Islet precursor cell (in vitro differentiated cells): ENCODE results near the gene UBL5.
A peak's percentile ranks its signal among the peaks of the same experiment; 100 is the strongest.

Experiments
- DNase-seq: peaks from one replicate; pipeline ENCODE4 v3.0.0-alpha.2; 2018

The UBL5 gene

DNA sequence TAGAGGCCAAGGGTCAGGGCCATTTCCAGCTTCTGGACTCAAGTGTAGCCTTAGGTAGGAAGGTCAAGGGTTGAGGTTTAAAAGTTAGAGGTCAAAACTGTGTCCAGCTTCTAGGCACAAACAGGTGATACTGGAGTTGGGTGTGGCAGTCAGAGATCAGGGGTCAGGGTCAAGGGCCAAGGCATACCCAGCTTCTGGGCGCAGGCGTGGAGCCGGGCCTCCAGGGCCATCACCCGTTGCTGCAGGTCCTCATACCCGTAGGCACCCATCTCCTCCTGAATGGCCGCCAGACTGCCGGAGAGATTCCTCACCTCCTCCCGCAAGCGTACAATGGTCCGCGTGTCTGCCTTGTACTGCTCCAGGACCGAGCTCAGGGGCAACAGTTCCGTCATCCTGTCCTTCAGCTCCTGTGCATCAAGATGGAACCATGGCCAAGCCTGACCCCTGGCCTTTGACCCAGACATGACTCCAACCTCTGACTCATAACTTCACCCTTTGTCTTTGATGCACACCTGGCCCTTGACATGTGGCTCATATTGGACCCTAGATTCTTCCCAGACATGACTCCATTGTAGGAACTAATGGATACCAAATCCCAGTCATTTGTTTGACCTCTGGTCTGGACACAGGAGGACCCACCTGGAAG is 29.5 kb downstream of the UBL5 start:
- DNase-seq, result no peak

DNA sequence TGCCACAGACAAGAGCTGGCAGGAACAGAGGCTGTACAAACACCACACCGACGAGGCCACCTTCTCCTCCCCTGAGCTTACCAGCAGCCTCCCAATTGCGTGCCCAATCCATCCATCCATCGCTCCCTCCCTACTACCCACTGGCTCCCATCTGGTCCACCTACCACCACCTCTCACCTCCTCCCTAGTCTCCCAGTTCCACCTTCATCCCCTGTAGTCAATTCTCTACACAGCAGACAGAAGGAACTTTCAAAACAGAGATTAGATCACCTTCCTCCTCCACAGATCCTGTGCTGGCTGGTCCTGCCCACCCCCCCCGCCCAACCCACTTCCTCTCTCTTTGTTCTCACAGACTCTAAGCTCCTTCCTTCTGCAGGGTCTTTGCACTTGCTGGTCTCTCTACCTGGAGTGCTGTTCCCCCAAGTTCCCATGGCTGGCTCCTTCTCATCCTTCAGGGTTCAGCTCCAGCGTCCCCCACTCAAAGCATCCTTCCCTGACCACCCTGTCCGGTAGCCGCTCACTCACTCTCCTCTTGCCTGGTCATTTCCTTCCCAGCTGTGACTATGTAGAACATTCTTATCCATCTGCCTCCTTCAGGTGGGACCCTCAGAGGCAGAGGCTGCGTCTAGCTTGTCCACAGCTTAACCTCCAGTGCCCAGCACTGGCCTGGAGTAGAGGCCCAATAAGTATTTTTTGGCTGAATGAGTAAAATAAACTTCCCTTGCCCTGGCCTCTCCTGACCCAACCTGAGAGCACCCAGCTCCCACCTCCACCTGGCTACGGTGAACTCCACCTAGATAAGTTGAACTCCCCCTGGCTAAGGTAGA is 30.4 kb downstream of the UBL5 start:
- no peak for DNase-seq

DNA sequence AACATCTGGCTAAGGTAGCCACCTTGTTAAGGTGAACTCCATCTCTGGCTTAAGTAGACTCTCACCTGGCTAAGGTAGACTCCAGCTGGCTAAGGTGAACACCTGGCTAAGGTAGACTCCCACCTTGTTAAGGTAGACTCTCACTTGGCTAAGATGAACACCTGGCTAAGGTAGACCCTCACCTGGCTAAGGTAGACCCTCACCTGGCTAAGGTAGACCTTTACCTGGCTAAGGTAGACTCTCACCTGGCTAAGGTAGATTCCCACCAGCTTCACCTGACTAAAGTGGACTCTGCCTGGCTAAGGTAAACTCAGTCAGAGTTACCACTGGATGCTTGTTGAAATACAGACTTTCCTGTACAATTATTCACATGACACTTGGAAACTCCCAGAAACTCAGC is 31.0 kb downstream of the UBL5 start:
- no peak for DNase-seq

DNA sequence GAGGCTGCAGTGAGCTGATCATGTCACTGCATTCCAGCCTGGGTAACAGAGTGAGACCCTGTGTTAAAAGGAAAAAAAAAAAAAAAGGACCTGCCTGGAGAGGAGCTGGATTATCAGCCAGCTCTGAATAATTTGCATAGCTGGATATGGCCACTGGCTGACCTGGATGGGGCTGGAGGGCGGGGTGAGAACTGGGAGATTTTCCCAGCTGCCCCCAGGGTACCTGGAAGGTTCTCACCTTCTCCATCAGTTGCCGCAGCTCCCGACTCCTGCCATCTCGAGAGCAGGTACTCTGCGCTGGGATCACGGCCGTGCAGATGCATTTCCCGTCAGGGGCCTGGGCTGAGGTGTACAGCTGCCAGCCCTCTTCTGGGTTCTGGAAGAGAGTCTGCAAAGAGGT is 32.7 kb downstream of the UBL5 start:
- no peak for DNase-seq

DNA sequence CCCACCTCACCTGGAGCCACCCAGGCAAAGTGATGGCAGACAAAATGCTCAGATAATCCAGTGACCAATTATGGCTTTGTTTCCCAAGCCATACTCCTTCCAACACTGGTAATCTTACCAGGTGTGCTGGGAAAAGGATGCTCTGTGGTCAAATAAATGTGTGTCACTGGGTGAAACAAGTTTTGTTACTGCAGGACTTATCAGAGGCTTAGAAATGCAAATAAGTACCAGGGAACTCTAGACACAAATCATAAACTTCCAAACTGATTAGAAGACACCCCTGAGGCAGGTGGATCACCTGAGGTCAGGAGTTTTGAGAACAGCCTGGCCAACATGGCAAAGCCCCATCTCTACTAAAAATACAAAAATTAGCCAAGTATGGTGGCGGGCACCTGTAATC is 33.8 kb downstream of the UBL5 start:
- DNase-seq, result no peak

DNA sequence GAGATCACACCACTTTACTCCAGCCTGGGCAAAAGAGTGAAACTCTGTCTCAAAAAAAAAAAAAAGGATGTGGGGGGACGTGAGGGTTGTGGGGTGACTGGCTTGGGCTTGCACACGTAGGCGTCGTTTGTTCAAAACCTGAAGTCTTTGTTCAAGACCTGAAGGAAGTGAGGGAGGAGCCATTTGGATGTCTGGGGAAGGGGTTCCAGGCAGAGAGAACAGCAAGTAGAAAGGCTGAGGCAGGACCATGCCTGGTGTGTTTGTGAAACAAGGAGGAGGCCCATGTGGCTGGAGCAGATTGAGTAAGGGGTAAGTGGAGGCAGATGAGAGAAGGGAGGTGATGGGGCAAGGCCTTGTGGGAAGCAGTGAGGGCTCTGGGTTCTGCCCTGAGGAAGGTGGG is 35.2 kb downstream of the UBL5 start:
- DNase-seq, result no peak

DNA sequence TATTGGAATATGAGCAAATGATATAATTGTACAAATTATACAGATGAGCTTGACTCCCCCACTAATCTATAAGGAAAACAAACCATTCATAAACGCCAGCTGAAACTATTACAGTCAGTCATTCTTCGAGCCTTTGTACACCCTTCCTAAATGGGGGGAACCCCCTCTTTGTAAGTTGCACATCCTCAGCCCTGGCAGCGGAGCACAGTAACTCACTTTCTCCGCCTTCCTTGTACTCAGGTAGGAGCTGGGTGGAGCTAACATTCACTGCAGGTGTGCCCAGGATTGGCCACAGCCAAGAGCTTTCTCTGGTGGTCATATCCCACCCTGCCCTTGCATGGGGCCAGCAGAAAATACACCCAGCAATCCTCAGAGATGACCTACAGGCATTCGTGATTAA is 36.0 kb downstream of the UBL5 start:
- no peak for DNase-seq

DNA sequence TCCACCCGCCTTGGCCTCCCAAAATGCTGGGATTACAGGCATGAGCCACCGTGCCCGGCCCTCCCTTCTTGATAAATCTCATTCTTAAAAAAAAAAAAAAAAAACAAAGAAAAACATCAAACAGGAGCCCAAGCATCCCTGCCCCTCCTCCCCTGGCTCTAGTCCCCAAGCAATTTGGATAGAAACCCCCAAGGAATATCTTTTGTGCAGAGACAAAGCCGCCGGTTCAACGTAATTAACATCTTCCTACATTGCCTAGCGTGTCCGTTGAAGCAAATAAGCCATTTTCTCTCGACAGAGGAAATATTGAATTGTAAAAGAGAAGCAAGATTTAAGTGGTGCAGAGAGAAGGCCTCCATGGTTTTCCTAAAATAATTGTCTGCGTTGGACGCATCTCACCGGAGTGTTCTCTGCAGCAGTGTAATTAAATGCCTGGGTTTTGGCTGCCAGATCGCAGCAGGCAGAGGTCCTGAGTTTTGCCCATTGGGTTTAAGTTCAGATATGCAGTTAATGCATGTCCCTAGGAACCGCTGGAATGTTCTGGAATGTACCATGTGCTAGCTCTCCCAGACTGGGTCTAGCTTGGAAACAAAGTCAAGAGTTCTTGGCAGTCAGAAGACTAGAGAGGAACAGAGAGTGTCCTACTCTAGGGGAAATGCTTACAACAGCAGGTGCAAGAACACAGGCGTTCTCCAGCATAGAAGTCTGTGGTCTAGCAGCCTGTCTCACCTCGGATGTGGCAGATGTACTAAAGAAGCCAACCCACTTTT is 38.2 kb downstream of the UBL5 start:
- DNase-seq, result no peak

DNA sequence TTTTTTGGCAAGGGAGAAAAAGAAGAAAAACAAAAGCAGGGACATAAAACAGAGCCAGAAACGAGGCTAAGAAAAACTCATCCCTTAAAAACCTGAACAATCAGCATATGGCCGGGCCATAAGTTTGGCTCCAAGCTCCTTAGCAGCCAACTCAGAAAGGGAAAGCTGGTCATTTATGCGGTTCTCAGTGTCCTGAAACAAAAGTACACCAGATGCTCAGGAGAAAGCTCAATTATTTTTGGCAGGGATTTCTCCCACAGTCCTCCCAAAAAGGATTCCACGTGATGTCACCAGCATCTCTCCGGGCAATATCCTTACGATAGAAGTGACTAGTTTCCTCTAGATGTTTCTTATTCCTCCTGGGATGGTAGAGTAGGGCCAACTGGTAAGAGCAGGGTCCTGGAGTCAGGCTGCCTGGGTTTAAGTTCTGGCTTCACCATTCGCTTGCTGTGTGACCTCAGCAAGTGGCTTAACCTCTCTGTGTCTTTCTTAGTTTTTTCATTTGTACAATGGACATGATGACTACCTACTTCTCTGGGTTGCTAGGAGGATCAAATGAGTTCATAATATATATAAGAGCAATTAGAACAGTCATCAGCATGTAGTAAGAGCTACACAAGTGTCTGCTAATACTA is 41.4 kb downstream of the UBL5 start:
- DNase-seq, result no peak

DNA sequence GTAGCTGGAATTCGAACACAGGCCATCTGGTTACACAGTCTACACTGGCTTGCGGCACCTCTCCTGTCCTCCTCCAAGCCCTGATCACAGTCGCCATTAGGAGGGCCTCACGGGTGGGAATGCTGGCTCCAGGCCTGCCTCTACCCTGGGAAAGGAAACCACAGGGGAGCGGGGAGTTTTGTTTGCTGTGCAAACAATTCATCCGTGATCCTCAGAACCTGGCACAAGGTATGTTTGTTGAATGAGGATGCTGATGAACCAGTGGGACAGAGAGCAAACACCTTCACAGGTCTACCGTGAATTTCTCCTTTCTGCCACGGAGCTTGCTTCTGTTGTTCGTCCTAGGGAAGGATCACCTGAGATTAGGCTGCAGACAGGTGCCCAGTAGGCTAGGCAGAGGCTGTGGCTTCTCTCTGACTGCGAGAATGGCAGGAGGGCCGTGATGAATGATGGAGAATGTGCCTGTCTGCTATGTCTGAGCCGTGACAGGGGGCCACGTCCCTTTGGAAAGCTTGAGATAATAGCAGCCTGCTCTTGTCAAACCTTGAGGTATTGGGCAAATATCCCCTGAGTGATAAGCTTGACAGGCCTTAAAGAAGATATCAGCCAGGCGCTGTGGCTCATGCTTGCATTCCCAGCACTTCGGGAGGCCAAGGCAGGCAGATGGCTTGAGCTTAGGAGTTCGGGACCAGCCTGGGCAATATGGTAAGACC is 44.1 kb downstream of the UBL5 start:
- DNase-seq, result no peak

DNA sequence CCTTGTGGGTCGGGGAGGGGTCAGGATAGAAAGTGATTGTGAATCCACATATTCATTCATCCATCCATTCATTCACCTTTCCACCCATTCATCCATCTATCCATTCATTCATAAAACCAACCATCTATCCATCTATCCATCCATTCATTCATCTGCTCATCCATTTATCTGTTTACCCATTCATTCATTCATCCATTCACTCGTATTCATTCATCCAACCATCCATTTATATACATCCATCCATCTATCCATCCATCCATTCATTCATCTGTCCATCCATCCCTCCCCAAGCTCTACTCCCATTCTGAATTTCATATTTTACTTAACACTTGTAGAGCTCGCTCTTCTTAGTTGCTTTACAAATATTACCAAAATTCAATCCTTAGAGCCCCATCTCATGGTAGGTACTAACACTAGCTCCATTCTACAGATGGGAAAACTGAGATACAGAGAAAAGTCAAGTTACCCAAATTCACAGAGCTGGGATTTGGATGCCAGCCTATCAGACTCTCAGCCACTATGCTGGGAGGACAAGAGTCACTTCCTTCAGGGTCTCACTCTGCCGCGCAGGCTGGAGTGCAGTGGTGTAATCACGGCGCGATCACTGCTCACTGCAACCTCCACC is 45.0 kb downstream of the UBL5 start:
- no peak for DNase-seq

DNA sequence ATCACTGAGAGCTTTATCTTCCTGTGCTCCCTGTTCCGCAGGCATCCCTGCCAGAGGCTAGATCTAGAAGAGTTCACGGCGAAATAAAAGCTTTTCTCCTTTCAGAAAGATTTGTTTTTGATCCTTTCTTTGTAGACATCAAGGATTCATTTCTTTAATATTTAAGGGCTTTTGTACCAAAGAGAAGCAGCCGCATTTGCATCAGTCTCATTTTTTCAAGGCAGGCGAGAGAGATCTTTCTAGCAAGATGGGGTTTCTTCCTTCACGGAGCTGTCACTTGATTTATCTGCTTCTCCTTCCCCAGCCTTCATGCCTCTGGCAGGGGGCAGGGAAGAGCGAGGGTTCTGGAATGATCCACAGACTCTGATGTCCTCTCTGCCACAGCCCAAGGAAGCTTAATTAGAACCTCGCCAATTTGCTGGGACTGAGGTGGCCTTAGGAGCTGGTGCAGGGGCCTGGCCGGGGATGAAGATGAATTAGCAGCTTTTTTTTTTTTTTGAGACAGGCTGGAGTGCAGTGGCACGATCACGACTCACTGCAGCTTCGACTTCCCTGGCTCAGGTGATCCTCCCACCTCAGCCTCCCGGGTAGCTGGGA is 47.4 kb downstream of the UBL5 start:
- DNase-seq, result no peak

DNA sequence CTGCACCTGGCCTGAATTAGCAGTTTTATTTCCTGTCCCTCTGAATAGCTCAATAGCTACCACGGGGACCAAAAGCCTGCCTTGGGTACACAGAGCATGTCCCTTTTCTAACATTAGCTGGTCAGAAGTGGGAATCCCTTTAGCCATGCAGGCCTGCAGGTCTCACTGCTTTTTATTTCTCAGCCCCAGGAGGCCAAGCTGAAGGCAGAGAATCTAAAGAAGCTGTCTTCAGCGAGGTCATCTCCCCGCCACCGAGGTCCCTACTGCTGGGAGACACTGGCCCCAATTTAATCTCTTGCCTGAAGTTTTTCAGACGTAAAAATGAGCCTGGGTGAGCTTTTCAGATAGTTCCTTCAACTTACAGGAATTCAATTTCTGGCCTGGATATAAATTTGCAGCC is 48.1 kb downstream of the UBL5 start:
- no peak for DNase-seq

DNA sequence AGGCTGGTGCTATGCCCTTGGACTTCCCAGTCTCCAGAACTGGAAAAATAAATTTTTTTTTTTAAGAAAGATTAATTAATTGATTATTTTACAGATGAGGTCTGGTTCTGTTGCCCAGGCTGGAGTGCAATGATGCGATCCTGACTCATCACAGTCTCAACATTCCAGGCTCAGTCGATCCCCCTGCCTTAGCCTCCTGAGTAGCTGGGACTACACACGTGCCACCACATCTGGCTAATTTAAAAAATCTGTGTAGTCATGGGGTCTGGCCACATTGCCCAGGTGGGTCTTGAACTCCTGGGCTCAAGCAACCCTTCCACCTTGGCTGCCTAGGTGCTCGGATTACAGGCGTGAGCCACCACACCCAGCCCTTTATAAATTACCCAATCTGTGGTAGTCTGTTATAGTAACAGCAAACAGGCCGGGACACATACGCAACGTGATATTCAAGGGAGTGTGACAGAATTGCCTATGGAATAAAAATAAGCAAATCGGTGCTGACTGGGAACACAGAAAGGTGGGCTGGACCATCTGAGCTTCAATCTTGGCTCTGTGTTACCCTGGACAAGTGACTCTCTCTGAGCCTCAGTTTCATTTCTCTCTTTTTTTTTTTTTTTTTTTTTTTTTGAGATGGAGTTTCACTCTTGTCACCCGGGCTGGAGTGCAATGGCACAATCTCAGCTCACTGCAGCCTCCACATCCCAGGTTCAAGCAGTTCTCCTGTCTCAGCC is 50.2 kb downstream of the UBL5 start:
- peak; percentile 66 for DNase-seq

DNA sequence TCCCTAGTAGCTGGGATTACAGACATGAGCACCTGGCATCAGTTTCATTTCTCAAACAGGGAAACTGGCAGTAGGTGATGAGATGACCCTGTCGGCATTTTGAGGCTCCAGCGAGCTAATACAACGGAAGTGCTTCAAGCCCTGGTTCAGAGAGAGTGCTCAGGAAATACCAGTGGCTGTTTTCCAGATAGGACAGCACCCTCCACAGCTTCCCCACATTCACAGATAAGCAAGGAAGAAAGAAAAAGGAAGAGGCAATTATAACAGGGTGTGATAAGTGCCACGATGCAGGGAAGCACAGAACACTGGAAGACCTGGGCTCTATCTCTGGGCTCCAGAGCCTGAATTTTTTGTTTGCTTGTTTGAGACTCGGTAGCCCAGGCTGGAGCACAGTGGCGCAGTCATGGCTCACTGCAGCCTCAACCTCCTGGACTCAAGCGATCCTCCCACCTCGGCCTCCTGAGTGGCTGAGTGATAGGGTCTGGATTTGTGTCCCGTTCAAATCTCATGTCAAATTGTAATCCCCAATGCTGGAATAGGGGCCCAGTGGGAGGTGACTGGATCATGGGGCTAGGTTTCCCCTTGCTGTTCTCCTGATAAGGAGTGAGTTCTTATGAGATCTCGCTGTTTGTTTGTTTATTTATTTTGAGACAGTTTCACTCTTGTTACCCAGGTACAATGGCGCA is 50.9 kb downstream of the UBL5 start:
- no peak for DNase-seq
